DND-41 (cell line): ENCODE results near the gene COMP.
A peak's percentile ranks its signal among the peaks of the same experiment; 100 is the strongest.

Experiments
- ATAC-seq: fragments of 200-7000 bp; cut with Tn5 transposase; 3 replicates; pipeline ENCODE4 v1.9.1; 2021; ENCODE audit warnings: low read depth; ENCODE audit not compliant: insufficient read depth
- DNase-seq: peaks from one replicate; pipeline ENCODE4 v3.0.0-alpha.2; 2020
- H2AFZ ChIP-seq: 2 replicates; pipeline ENCODE4 v1.6.0; 2012; ENCODE audit warnings: low read depth, low read length
- H3K27ac ChIP-seq: 2 replicates; pipeline ENCODE4 v1.5.1; 2012; ENCODE audit warnings: low read length, inconsistent platforms
- H3K27me3 ChIP-seq: fragments of 200-600 bp; sonication (generic); 2 replicates; pipeline ENCODE4 v1.6.0; 2012; ENCODE audit warnings: low read length, mild to moderate bottlenecking, inconsistent platforms; ENCODE audit not compliant: insufficient read depth, poor library complexity
- H3K36me3 ChIP-seq: 2 replicates; pipeline ENCODE4 v1.5.1; 2012; ENCODE audit warnings: low read length, inconsistent platforms; ENCODE audit not compliant: insufficient read depth
- H3K4me1 ChIP-seq: 2 replicates; pipeline ENCODE4 v1.5.1; 2012; ENCODE audit warnings: mild to moderate bottlenecking, low read length; ENCODE audit not compliant: insufficient read depth
- H3K4me2 ChIP-seq: 2 replicates; pipeline ENCODE4 v1.6.0; 2012; ENCODE audit warnings: mild to moderate bottlenecking, moderate library complexity, low read length, inconsistent platforms; ENCODE audit not compliant: insufficient read depth
- H3K4me3 ChIP-seq, 2 experiments: fragments of 200-600 bp in 1 of 2; shearing (Covaris generic) in 1 of 2; 2 replicates each; pipeline ENCODE4 v1.5.1; 2012 to 2016; ENCODE audit warnings: inconsistent platforms in 2 of 2, low read length in 2 of 2, mild to moderate bottlenecking in 2 of 2, low read depth in 1 of 2, moderate library complexity in 1 of 2
- H3K79me2 ChIP-seq: 2 replicates; pipeline ENCODE4 v1.6.0; 2012; ENCODE audit warnings: low read length, inconsistent platforms; ENCODE audit not compliant: insufficient read depth
- H3K9ac ChIP-seq: 2 replicates; pipeline ENCODE4 v1.6.0; 2012; ENCODE audit warnings: low read depth, mild to moderate bottlenecking, inconsistent platforms, low read length, moderate library complexity
- H3K9me3 ChIP-seq: 2 replicates; pipeline ENCODE4 v1.5.1; 2012; ENCODE audit warnings: low read length, moderate library complexity, mild to moderate bottlenecking, inconsistent platforms; ENCODE audit not compliant: insufficient read depth, severe bottlenecking
- H4K20me1 ChIP-seq: 2 replicates; pipeline ENCODE4 v1.6.0; 2012; ENCODE audit warnings: low read length; ENCODE audit not compliant: insufficient read depth
- CTCF ChIP-seq: IDR thresholded peaks from 2 replicates; pipeline ENCODE4 v1.5.1; 2012; ENCODE audit warnings: borderline replicate concordance, low read length, moderate library complexity, mild to moderate bottlenecking; ENCODE audit not compliant: poor library complexity, severe bottlenecking; ENCODE audit errors: extremely low read depth
- EZH2 ChIP-seq: IDR thresholded peaks from 3 replicates; pipeline ENCODE4 v1.6.1; 2012; ENCODE audit warnings: borderline replicate concordance, low read depth, mild to moderate bottlenecking, moderate library complexity, low read length, inconsistent platforms; ENCODE audit not compliant: severe bottlenecking

COMP gene

GRCh38 chr19:18773682-18774081, 17.4 kb downstream of the COMP start:
- Histone ChIP-seq H3K4me2 (no peak overlapping the region), H3K4me1 (no peaks in the 10 kb centered on the region), H4K20me1 (no peaks in the 10 kb centered on the region), H3K27ac (no peak overlapping the region), H3K4me3 (no peak overlapping the region), H2AFZ (no peak overlapping the region), H3K9me3 (no peaks in the 10 kb centered on the region), H3K36me3 (no peaks in the 10 kb centered on the region), H3K79me2 (no peaks in the 10 kb centered on the region), H3K27me3 (no peaks in the 10 kb centered on the region), H3K9ac (no peak overlapping the region)
- TF ChIP-seq CTCF = no peak
- no peak for TF ChIP-seq EZH2
- DNase-seq (no peak), ATAC-seq (no peak)

DNA sequence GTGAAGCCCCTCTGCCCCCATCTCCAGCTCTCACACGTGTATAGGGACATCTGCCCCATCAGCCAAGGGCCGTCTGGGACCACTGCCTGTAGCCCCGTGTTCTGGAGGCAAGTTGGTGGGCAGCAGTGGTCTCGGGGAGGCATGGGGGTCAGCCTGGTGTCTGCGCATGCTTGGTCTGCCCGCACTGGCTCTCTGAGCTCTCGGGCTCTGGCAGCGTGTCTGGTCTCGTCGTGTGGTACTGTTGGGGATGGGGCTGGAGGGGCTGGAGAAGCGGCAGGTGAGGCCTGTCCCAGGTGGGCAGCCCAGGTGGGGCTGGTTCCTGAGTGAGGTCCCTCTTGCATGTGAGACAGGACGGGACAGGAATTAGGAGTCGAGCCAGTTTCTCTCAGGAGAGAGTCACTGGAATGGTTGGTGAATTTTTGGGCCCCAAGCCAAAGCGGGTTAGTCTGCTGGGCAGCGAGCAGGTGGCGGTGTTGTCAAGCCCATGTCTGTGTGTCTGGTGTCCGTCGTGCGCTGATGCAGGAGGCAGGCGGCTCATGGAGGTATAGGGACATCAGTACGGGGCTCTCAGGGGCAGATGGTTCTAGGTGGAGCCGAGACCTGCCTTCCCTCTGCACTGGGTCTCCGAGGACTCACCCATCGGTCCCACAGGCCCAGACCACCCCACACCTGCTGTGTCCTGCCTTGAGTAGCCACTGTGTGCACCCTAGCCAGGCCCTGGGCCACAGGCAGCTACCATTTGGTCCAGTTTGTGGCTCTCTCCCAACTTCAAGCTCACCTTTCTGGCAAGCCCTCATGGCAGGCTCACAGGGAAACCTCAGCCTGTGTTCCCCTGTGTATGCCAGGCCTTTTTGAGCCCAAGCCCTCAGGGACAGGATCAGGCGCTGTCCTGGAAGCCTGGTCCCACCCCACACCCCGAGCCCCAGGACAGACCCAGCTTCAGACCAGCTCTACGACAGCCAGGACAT, 18.2 kb downstream of the COMP start:
- TF ChIP-seq CTCF (no peak), EZH2 (no peak)
- H3K36me3 ChIP-seq = no peaks in the 10 kb centered on the region
- H3K4me1 ChIP-seq = no peaks in the 10 kb centered on the region
- ATAC-seq = no peak
- DNase-seq = no peak
- H2AFZ ChIP-seq = no peak overlapping the region
- H3K27ac ChIP-seq = no peak overlapping the region
- H3K9me3 ChIP-seq = no peaks in the 10 kb centered on the region
- H3K27me3 ChIP-seq = no peaks in the 10 kb centered on the region
- H4K20me1 ChIP-seq = no peaks in the 10 kb centered on the region
- H3K9ac ChIP-seq = no peak overlapping the region
- H3K79me2 ChIP-seq = no peaks in the 10 kb centered on the region
- no peak overlapping the region for H3K4me2 ChIP-seq
- H3K4me3 ChIP-seq = no peak overlapping the region

GRCh38 chr19:18771328-18772242, 19.5 kb downstream of the COMP start:
- Histone ChIP-seq H3K27ac (no peak overlapping the region), H3K79me2 (no peaks in the 10 kb centered on the region), H3K4me3 (no peak overlapping the region), H3K9ac (no peak overlapping the region), H3K27me3 (no peaks in the 10 kb centered on the region), H3K9me3 (no peaks in the 10 kb centered on the region), H4K20me1 (no peaks in the 10 kb centered on the region; the same call in 1 of the 2 replicates), H3K4me2 (no peak overlapping the region), H2AFZ (no peak overlapping the region), H3K4me1 (no peaks in the 10 kb centered on the region), H3K36me3 (no peaks in the 10 kb centered on the region)
- ATAC-seq (peak; percentile 30; the same call in 1 of the 3 replicates), DNase-seq (no peak)
- TF ChIP-seq CTCF (peak; percentile 53), EZH2 (no peak)
